ENCODE measurements around the gene TUT4.

TUT4 gene

DNA sequence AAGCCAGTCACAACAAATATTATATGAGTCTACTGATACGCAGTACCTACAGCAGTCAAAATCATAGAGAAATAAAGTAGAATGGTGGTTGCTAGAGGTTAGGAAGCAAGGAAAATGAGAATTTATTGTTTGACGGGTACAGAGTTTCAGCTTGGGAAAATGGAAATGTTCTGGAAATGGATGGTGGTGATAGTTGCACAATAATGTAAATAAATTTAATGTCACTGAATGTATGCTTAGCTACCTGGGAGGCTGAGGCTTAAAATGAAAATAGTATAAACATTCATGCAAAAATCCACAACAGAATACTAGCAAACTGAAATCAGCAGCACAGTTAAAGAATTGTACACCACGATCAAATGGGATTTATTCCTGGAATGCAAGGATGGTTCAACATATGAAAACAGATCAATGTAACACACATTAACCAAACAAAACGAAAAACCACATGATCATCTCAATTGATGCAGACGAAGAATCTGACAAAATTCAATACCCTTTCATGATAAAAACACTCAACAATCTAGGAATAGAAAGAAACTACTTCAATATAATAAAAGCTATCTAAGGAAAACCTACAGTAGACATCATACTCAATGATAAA lies 10.7 kb downstream of the TUT4 start:
- no peak for DNase-seq (ENCODE audit: low read depth)
- no peak overlapping the region for H3K4me3 ChIP-seq (ENCODE audit: low read depth, low read length)
- in situ Hi-C loops (cut with HindIII; ENCODE audit: low sequenced_read_pairs), result no loop called here
- TF ChIP-seq CTCF (IDR thresholded peaks at IDR 0.05; ENCODE audit: low read depth, low read length, missing control alignments), result no peak

DNA sequence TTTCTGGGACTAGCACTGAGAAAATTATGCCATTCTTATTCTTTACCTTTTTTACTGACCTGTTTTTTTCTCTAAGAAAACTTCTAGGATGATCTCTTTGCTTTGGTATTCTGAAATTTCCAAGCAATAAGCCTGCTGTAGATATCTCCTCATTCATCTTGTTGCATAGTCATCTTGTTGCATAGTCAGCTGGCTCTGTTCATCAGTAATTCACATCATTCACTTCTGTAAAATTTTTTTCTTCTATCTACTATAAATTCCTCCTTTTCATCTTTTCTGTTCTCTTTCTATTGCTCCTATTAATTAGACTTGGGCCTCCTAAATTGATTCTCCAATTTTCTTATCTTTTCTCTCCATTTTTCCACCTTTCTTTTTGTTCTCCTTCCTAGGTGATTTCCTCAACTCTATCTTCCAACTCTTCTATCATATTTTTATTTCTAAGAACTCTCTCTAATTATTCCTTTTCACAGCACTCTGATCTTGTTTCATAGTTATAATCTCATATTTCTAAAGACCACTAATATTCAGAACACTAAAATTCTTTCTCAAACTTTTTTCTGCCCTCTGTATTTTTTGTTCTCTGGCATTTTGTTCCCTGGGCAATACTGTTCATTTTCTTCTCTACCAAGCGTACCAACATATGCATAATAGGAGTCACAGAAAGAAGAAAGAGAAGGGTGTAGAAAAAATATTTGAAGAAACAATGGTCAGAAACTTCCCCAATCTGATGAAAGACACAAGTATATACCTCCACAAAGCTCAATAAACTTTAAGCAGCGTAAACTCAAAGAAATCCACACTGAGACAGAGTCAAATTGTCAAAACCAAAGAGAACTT lies 17.7 kb downstream of the TUT4 start:
- in situ Hi-C loops (cut with HindIII; ENCODE audit: low sequenced_read_pairs), result no loop called here
- no peak for TF ChIP-seq CTCF (IDR thresholded peaks at IDR 0.05; ENCODE audit: low read depth, low read length, missing control alignments)
- H3K4me3 ChIP-seq (ENCODE audit: low read depth, low read length), result no peak overlapping the region
- DNase-seq (ENCODE audit: low read depth), result no peak

- in situ Hi-C loops (cut with HindIII; ENCODE audit: low sequenced_read_pairs), result no loop called here
- TF ChIP-seq CTCF (IDR thresholded peaks at IDR 0.05; ENCODE audit: low read depth, low read length, missing control alignments), result no peak
- no peak overlapping the region for H3K4me3 ChIP-seq (ENCODE audit: low read depth, low read length)
- no peak for DNase-seq (ENCODE audit: low read depth)
Measured at GRCh38 chr1:52533713-52534112, 19.2 kb downstream of the TUT4 start.

DNA sequence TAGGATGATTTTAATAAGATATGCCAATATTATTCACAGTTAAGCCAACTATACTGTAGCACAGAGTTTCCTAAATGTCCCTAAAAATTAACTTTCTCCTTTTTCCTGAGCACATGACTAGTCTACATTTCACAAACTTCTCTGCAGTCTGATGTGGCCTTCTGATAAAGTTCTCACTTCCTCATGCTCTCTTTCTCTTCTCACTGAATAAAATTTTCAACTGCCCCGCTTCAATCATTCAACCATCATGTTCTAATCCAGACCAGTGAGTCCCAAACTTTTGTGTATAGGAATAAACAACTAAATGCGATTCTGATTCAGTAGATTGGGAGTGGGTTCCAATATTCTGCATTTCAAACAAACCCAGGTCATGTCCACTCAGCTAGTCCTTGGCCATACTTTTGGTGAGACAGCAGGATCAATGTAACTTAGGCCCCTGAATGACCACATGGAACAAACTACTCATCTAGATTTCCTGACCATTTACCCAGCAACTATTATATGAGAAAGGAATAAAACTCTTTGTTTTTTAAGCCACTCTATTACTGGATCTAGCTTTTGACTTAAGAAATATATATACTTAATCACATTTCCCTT lies 20.1 kb downstream of the TUT4 start:
- DNase-seq (ENCODE audit: low read depth), result no peak
- TF ChIP-seq CTCF (IDR thresholded peaks at IDR 0.05; ENCODE audit: low read depth, low read length, missing control alignments), result no peak
- no peak overlapping the region for H3K4me3 ChIP-seq (ENCODE audit: low read depth, low read length)
- in situ Hi-C loops (cut with HindIII; ENCODE audit: low sequenced_read_pairs), result no loop called here

DNA sequence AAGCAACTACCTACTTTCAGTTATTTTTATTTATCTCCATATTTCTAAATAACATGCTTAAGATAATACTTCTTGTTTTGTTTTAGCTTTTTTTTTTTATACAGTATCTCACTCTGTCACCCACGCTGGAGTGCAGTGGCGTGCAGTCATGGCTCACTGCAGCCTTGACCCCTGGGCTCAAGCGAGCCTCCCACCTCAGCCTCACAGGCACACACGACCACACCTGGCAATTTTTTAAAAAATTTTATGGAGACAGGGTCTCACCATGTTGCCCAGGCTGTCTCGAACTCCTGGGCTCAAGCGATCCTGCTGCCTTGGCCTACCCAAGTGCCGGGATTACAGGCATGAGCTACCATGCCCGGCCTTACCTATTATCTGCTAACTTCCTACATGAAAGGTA lies 20.6 kb downstream of the TUT4 start:
- no peak for TF ChIP-seq CTCF (IDR thresholded peaks at IDR 0.05; ENCODE audit: low read depth, low read length, missing control alignments)
- in situ Hi-C loops (cut with HindIII; ENCODE audit: low sequenced_read_pairs), result no loop called here
- DNase-seq (ENCODE audit: low read depth), result no peak

GRCh38 chr1:52531249-52531872 lies 21.5 kb downstream of the TUT4 start:
- no peak overlapping the region for H3K4me3 ChIP-seq (ENCODE audit: low read depth, low read length)
- no peak for DNase-seq (ENCODE audit: low read depth)
- no peak for TF ChIP-seq CTCF (IDR thresholded peaks at IDR 0.05; ENCODE audit: low read depth, low read length, missing control alignments)
- in situ Hi-C loops (cut with HindIII; ENCODE audit: low sequenced_read_pairs), result no loop called here

More for the DNA sequence above, 20.6 kb downstream of the TUT4 start:
- no peak overlapping the region for H3K4me3 ChIP-seq (ENCODE audit: low read depth, low read length)

All from astrocyte of the cerebellum (primary cell).